HG03521 (cell line): ENCODE results near the gene GARS1.

Experiments
- ATAC-seq: cut with Tn5 transposase; IDR thresholded peaks from one replicate; pipeline ENCODE4 v1.9.1; 2021; ENCODE audit warnings: mild to moderate bottlenecking, moderate library complexity; ENCODE audit not compliant: unreplicated experiment

Gene GARS1

DNA sequence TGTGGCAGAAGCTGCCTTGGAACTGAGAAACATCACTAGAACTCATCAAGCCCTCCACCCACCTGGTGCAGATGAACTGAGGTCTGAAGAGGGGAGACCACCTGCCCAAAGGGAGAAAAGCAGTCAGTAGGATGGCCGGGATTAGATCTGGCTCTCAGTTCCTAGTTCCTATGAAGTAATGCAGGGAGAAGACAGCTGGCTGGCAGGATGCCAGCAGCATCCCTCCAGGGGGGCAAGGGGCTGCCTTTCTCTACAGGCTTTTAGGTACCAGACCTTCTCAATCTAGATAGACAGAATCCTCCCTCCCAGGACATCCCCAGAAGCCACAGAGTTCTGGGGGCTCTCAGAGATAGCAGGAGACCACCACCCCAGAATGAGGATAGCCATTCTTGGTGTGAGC, 79.7 kb downstream of the GARS1 start:
- ATAC-seq = no peak

GRCh38 chr7:30674876-30675275, 80.2 kb downstream of the GARS1 start:
- no peak for ATAC-seq

DNA sequence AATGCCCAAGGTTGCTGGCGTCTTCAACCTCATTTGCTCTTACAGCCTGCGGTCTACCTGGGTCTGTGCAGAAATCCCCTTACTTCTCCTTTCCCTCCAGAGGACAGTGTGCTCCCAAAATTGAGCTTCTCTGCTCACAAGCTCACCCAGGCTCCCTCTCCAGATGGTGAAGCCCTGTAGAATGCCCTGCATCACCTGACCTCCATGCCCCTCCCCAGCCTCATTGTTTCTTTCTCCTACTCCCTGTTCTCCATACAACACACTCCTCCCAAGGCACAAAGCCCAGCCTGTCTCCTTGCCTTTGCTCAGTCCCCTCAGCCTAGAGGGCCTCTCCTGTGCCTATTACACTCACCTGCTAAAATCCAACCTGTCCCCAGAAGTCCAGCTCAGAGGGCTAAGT, 84.1 kb downstream of the GARS1 start:
- ATAC-seq = no peak

GRCh38 chr7:30679664-30680063, 85.0 kb downstream of the GARS1 start:
- ATAC-seq = no peak

DNA sequence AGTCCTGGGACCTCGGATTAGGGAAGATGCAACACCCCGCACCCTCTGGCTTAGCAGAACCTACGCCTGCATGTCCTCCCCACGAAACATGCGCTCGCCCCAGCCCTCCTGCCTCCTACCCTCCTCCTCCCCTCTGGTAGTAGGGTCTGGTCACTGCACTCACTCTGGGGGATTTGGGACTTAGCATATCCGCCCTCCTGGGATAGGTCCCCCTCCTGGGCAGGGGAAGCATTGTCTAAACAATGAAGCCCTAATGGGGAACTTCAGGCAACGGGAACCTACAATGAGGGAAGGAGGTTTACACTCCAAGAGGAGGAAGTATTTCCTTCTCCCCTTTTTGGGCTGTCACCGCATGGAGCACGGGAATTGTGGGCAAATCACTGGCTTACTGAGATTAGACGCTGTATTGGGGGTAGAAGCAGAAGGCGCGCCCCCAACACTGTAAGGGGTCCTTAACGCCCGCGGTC, 86.7 kb downstream of the GARS1 start:
- no peak for ATAC-seq

GRCh38 chr7:30681815-30682211, 87.1 kb downstream of the GARS1 start:
- ATAC-seq = no peak

GRCh38 chr7:30682212-30683083, 87.8 kb downstream of the GARS1 start, which contains the start of gene CRHR2:
CRHR2 (minus strand) TSS chr7:30682456; CDS start chr7:30682280, 176 bp downstream.
- no peak for ATAC-seq

GRCh38 chr7:30683306-30683705, 88.6 kb downstream of the GARS1 start:
- ATAC-seq = no peak
